Measurements from ENCODE around the gene CES4A. TPM values are rescaled to one million over a fixed set of nuclear protein-coding genes. Genes with fewer than 3 reads are reported as not detected.
"Not testable (repeated sequence)": the region's sequence is repeated elsewhere in the genome, so short reads cannot be mapped to it uniquely, and the experiment has no call there.

The CES4A gene
- total RNA-seq, 1 donor from 2014 or later: 6.0 TPM

GRCh38 chr16:66991545-66992077, 3.2 kb downstream of the CES4A start:
- ATAC-seq: no peak

DNA sequence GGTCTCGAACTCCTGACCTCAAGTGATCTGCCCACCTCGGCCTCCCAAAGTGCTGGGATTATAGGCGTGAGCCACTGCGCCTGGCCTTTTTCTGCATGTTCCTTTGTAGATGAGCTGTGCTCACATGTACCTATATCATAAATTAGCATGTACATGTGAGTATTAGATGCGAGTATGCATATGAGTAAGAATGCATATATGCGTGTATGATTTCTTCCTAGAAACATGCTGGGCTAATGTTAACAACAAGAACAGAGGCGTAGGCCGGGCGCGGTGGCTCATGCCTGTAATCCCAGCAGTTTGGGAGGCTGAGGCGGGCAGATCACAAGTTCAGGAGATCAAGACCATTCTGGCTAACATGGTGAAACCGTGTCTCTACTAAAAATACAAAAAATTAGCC, 5.2 kb downstream of the CES4A start:
- not testable (repeated sequence) for ATAC-seq

- no peak for ATAC-seq
These were observed 8.1 kb downstream of the CES4A start for GRCh38 chr16:66996324-66996982.

DNA sequence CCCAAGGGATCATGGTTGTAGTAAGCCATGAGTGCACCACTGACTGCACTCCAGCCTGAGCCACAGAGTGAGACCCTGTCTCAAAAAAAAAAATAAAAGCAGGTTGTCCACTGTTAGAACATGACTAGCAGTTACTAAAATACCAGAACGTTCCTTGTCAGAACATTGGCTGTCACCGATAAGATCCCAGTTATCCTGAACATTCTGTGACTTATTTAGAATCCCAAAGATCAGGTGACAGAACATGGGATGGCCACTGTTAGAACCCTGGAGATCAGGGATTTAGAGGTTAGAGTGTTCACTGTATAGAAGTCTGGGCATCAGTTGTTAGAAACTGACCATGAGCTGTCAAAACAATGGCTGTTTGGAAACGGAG, 8.6 kb downstream of the CES4A start:
- no peak for ATAC-seq

DNA sequence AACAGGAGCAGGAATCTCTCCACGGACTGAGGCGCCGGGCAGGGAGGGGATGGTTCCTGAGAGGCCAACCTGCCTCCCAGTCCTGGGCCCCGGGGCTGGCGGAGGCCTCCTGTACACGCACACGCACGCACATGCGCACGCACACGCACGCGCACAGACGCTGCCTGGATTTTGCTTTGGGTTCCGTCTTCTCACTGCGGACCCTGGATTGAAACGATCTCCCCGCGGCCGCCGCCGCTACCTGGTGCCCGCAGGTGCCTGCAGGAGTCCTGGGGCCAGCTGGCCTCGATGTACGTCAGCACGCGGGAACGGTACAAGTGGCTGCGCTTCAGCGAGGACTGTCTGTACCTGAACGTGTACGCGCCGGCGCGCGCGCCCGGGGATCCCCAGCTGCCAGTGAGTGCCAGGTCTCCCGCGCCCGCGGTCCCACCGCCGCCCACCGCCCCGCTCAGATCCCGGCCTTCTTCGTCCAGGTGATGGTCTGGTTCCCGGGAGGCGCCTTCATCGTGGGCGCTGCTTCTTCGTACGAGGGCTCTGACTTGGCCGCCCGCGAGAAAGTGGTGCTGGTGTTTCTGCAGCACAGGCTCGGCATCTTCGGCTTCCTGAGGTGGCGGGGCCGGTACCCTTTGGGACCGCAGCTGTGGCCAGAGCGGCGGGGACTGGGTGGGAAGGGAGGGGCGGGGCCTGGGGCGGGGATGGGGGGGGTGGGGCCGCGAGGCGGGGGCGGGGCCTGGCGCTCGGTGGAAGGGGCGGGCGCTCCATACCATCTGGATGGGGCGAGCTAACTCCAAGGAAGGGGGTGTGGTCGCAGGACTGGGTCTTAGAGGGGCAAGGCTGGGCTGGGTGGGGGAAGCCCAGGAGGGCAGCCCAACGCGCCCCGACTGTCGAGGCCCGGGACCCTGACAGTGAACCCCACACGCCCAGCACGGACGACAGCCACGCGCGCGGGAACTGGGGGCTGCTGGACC, 12.3 kb downstream of the CES4A start:
- peak; percentile 66 for ATAC-seq

GRCh38 chr16:67001726-67002125, 13.3 kb downstream of the CES4A start:
- ATAC-seq: no peak

GRCh38 chr16:67006930-67007658, 18.7 kb downstream of the CES4A start:
- no peak for ATAC-seq

GRCh38 chr16:67009158-67009557, 20.8 kb downstream of the CES4A start:
- no peak for ATAC-seq

GRCh38 chr16:67011274-67011673, 22.9 kb downstream of the CES4A start:
- ATAC-seq: no peak

DNA sequence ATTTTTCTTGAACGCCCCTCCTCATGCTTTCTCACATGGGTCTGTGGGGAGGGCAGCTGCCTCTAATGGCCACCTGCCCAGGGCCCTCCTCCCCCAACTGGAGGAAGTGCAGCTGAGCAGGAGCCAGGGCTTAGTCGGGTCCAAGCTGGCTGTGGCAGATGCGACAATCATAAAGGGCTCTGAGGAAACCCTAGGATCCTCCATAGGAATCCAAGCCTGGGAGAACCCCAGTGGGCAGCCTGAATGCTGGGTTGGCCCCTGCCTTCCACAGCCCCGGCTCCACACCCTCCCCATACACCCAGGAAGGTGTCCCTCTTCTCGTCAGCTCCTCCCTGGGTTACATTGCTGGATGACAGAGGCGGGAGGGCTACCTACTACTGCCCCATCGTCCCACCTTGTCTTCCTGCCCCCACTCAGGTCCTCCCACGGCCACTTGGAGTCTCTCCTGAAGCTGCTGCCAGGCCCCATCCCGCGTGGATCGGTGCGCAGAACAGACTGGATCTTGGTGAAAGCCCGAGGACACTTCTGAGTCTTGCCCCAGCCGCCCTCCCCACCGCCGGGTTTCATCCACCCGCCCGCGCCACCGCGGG, 24.9 kb downstream of the CES4A start:
- no peak for ATAC-seq

GRCh38 chr16:67013823-67014633, 25.6 kb downstream of the CES4A start:
- ATAC-seq: peak; percentile 41

GRCh38 chr16:67014634-67015312, 26.4 kb downstream of the CES4A start:
- ATAC-seq: no peak

DNA sequence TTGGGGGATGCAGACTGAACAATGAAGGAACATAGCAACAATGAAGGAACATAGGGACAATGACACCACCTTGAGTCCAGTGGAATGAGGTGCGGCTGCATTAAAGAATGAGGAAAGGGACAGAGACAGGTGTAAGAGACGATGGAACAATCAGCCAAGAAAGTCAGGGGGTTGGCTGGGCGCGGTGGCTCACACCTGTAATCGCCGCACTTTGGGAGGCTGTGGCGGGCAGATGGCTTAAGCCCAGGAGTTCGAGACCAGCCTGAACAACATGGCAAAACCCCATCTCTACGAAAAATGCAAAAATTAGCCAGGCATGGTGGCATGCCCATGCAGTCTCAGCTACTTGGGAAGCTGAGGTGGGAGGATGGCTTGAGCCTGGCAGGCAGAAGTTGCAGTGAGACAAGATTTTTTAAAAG, 26.9 kb downstream of the CES4A start:
- peak; percentile 12 for ATAC-seq

DNA sequence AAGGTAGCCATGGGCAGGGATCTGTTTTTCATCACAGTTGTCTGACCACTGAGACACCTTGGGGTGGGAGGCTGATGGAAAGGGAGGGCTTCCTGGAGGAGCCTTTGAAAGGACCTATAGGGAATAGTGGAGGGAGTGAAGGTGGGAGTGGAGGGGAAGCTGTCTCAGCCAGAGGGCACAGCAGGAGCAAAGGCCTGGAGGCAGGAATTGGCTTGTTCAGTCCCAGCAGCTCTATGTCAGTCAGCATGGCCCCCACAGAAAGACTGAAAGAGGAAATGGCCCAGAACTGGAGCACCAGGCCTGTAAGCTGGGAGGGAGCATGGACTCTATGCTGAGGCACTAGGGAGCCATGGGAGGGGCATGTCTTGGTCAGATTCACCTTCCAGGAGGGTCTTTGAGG, 27.8 kb downstream of the CES4A start:
- ATAC-seq: no peak

DNA sequence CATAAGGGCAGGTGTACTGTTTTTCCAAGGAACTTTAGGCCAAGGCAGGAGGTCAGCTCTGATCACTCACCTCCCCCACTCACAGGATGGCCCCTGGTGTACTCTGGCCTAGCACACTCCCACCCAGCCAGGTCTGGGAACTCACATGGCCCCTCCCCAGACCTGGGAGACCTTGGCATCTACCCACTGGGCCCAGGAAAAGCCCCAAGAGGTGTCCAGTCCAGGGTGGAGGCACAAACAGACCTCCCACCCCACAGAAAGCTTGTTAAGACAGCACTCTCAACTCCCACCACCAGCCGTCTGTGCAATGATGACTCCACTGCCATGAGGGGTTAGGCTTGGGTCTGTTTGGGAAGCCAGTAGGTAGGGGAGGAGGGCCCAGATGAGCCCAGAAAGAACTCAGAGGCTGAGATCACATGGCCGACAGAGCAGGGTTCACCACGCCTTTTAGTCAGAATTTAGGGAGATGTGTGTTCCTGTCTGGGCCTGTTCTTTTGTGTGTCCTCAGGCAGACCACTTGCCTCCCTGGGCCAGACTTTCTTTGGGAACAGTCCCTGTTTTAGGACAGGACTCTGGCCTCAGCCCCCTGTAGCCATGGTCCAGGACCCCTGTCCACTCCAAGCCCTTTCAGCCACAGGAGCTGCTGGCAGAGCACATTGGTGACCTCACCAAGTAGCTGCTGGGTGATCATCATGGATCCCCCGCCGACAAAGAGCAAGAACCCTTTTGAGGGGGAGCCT, 28.5 kb downstream of the CES4A start:
- no peak for ATAC-seq

- ATAC-seq: no peak
These were observed 29.0 kb downstream of the CES4A start for GRCh38 chr16:67017421-67017750.

DNA sequence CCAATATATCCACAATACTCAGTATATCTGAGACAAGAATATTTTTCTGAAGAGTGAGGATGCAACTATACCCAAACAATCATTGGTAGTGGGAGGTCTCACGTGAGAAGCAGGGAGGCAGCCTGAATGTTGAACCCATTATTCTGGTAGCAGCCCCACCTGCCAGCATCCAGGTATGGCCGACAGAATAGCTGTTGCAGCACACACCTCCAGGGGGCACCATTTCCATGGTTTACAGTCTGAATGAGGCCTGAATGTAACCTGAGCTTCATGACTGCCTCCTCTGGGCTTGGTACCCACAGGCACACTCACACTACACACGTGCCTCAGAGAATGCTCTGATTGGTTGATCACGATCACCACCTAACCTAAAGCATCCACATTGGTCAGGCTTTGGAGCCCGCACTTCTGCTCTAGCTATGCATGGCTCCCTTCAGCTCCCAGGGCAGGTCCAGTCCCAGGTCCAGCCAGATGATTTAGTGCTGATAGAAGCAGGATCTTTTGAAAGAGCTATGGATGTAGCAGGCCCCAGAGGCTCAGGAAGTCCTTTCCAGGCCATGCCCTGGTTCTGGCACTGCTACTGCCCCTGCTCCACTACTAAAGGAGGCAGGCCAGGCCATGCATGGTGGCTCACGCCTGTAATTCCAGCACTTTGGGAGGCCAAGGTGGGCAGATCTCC, 29.6 kb downstream of the CES4A start:
- ATAC-seq: peak; percentile 95

- no peak for ATAC-seq
These were observed 30.8 kb downstream of the CES4A start for GRCh38 chr16:67019171-67019570.

- ATAC-seq: no peak
These were observed 32.9 kb downstream of the CES4A start for GRCh38 chr16:67021321-67021720.
